Measurements from ENCODE around the gene PPFIA1.

PPFIA1 gene

GRCh38 chr11:70339066-70339465, 68.6 kb downstream of the PPFIA1 start:
- no peak overlapping the region for H3K4me3 ChIP-seq
- no peak overlapping the region for H3K27ac ChIP-seq

- no peak overlapping the region for H3K27ac ChIP-seq
- no peak overlapping the region for H3K4me3 ChIP-seq
Observed at GRCh38 chr11:70341881-70342429, 71.5 kb downstream of the PPFIA1 start.

- no peak overlapping the region for H3K27ac ChIP-seq
- H3K4me3 ChIP-seq: no peak overlapping the region
Observed at GRCh38 chr11:70343636-70344035, 73.1 kb downstream of the PPFIA1 start.

GRCh38 chr11:70348191-70348590, 77.7 kb downstream of the PPFIA1 start:
- H3K27ac ChIP-seq: no peak overlapping the region
- H3K4me3 ChIP-seq: no peak overlapping the region

GRCh38 chr11:70348608-70349007, 78.1 kb downstream of the PPFIA1 start:
- Histone ChIP-seq H3K27ac (no peak overlapping the region), H3K4me3 (no peak overlapping the region)

GRCh38 chr11:70351646-70352045, 81.2 kb downstream of the PPFIA1 start:
- no peak overlapping the region for H3K4me3 ChIP-seq
- no peak overlapping the region for H3K27ac ChIP-seq

GRCh38 chr11:70352100-70352499, 81.6 kb downstream of the PPFIA1 start:
- H3K27ac ChIP-seq: no peak overlapping the region
- no peak overlapping the region for H3K4me3 ChIP-seq

- H3K4me3 ChIP-seq: no peak overlapping the region
- H3K27ac ChIP-seq: no peak overlapping the region
Observed at GRCh38 chr11:70352601-70353000, 82.1 kb downstream of the PPFIA1 start.

- Histone ChIP-seq H3K4me3 (no peak overlapping the region), H3K27ac (no peak overlapping the region)
Observed at GRCh38 chr11:70353329-70353728, 82.8 kb downstream of the PPFIA1 start.

- H3K4me3 ChIP-seq: no peak overlapping the region
- no peak overlapping the region for H3K27ac ChIP-seq
Observed at GRCh38 chr11:70353900-70354568, 83.5 kb downstream of the PPFIA1 start.

GRCh38 chr11:70354629-70355028, 84.1 kb downstream of the PPFIA1 start:
- Histone ChIP-seq H3K27ac (no peak overlapping the region), H3K4me3 (no peak overlapping the region)

- Histone ChIP-seq H3K27ac (no peak overlapping the region), H3K4me3 (no peak overlapping the region)
Observed at GRCh38 chr11:70358753-70359152, 88.3 kb downstream of the PPFIA1 start.

GRCh38 chr11:70359451-70360205, 89.1 kb downstream of the PPFIA1 start:
- Histone ChIP-seq H3K27ac (no peak overlapping the region), H3K4me3 (no peak overlapping the region)

GRCh38 chr11:70360211-70360610, 89.7 kb downstream of the PPFIA1 start:
- no peak overlapping the region for H3K4me3 ChIP-seq
- H3K27ac ChIP-seq: no peak overlapping the region

GRCh38 chr11:70364178-70364577, 93.7 kb downstream of the PPFIA1 start:
- H3K4me3 ChIP-seq: no peak overlapping the region
- H3K27ac ChIP-seq: no peak overlapping the region

GRCh38 chr11:70364745-70365543, 94.5 kb downstream of the PPFIA1 start:
- H3K27ac ChIP-seq: no peak overlapping the region
- H3K4me3 ChIP-seq: no peak overlapping the region

GRCh38 chr11:70365544-70365927, 95.0 kb downstream of the PPFIA1 start:
- Histone ChIP-seq H3K27ac (no peak overlapping the region), H3K4me3 (no peak overlapping the region)

- H3K4me3 ChIP-seq: no peak overlapping the region
- H3K27ac ChIP-seq: no peak overlapping the region
Observed at GRCh38 chr11:70367071-70367470, 96.6 kb downstream of the PPFIA1 start.

- no peak overlapping the region for H3K4me3 ChIP-seq
- H3K27ac ChIP-seq: no peak overlapping the region
Observed at GRCh38 chr11:70368961-70369360, 98.5 kb downstream of the PPFIA1 start.

GRCh38 chr11:70371241-70371640, 100.8 kb downstream of the PPFIA1 start:
- no peak overlapping the region for H3K4me3 ChIP-seq
- no peak overlapping the region for H3K27ac ChIP-seq
